ENCODE results near the gene TMEM63C.

DNA sequence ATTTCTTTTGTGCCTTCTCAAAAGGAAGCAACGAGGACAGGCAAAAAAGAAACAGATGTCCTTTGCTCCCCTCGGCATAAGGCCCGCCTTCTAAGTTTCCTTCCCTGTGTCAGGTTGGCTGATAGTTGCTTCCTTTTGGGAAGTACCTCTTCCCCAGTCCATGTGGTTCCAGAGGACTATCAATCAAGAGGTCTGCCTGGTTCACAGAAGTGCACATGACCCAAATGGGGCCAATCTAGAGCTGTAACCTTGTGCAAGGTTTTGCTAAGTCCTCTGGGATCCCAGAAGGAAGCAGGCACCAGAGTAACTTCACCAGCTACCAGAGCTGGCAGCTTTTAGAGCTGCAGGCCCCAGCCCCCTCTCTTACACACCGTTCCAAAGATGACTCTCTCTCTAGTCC, 42.6 kb downstream of the TMEM63C start:
- TF ChIP-seq, protein P1, sequence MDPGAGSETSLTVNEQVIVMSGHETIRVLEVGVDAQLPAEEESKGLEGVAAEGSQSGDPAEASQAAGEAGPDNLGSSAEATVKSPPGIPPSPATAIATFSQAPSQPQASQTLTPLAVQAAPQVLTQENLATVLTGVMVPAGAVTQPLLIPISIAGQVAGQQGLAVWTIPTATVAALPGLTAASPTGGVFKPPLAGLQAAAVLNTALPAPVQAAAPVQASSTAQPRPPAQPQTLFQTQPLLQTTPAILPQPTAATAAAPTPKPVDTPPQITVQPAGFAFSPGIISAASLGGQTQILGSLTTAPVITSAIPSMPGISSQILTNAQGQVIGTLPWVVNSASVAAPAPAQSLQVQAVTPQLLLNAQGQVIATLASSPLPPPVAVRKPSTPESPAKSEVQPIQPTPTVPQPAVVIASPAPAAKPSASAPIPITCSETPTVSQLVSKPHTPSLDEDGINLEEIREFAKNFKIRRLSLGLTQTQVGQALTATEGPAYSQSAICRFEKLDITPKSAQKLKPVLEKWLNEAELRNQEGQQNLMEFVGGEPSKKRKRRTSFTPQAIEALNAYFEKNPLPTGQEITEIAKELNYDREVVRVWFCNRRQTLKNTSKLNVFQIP (CRISPR knock-in tag; IDR thresholded peaks at IDR 0.05; ENCODE audit: borderline replicate concordance, low read depth), result no peak
- TF ChIP-seq ZFP3 (CRISPR knock-in tag; IDR thresholded peaks at IDR 0.05) (no peak), TOX (CRISPR knock-in tag; IDR thresholded peaks at IDR 0.05; ENCODE audit: borderline replicate concordance) (no peak), TCF4 (CRISPR knock-in tag; IDR thresholded peaks at IDR 0.05; ENCODE audit: borderline replicate concordance) (no peak), ZNF70 (CRISPR knock-in tag; IDR thresholded peaks at IDR 0.05) (no peak), ZFP30 (CRISPR knock-in tag; IDR thresholded peaks at IDR 0.05) (no peak)
- TF ChIP-seq, protein P2, sequence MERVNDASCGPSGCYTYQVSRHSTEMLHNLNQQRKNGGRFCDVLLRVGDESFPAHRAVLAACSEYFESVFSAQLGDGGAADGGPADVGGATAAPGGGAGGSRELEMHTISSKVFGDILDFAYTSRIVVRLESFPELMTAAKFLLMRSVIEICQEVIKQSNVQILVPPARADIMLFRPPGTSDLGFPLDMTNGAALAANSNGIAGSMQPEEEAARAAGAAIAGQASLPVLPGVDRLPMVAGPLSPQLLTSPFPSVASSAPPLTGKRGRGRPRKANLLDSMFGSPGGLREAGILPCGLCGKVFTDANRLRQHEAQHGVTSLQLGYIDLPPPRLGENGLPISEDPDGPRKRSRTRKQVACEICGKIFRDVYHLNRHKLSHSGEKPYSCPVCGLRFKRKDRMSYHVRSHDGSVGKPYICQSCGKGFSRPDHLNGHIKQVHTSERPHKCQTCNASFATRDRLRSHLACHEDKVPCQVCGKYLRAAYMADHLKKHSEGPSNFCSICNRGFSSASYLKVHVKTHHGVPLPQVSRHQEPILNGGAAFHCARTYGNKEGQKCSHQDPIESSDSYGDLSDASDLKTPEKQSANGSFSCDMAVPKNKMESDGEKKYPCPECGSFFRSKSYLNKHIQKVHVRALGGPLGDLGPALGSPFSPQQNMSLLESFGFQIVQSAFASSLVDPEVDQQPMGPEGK (CRISPR knock-in tag; IDR thresholded peaks at IDR 0.05; ENCODE audit: borderline replicate concordance), result no peak
